PFSK-1 (cell line): ENCODE measurements around the gene BRCA2.

Experiments
- POLR2AphosphoS5 ChIP-seq: IDR thresholded peaks from 2 replicates; pipeline ENCODE4 v1.6.1; 2012; ENCODE audit warnings: low read depth, mild to moderate bottlenecking, control low read depth, low read length, moderate library complexity
- TF ChIP-seq, protein P1 (sequence below), 2 experiments: IDR thresholded peaks; 2 replicates each; pipeline versions ENCODE4 v1.6.1 to v1.8.0; 2011 to 2012; ENCODE audit warnings: low read depth in 2 of 2, low read length in 2 of 2, control low read depth in 1 of 2, inconsistent platforms in 1 of 2, mild to moderate bottlenecking in 1 of 2, moderate library complexity in 1 of 2; ENCODE audit not compliant: insufficient read depth in 1 of 2

DNA sequence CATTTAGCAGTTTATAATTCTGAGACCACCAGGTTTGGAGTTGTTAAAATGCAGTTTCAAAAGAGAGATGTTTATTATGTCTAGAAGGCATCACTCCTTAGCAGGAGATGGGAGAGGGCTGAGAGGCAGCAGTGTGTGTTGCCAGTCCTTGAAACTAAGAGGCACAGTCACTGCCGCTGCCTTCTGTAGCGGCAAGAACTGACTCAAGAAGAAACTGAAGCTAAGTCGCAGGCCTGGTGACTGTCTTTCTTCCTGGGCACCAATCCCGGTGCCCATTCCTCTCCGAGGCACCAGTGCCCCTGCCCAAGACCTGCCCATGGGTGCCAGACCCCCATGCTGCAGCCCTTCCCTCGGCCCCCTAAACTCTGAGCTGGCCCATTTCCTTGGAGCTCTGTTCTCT lies 92.5 kb downstream of the BRCA2 start:
- no peak for TF ChIP-seq POLR2AphosphoS5
- TF ChIP-seq, protein P1, sequence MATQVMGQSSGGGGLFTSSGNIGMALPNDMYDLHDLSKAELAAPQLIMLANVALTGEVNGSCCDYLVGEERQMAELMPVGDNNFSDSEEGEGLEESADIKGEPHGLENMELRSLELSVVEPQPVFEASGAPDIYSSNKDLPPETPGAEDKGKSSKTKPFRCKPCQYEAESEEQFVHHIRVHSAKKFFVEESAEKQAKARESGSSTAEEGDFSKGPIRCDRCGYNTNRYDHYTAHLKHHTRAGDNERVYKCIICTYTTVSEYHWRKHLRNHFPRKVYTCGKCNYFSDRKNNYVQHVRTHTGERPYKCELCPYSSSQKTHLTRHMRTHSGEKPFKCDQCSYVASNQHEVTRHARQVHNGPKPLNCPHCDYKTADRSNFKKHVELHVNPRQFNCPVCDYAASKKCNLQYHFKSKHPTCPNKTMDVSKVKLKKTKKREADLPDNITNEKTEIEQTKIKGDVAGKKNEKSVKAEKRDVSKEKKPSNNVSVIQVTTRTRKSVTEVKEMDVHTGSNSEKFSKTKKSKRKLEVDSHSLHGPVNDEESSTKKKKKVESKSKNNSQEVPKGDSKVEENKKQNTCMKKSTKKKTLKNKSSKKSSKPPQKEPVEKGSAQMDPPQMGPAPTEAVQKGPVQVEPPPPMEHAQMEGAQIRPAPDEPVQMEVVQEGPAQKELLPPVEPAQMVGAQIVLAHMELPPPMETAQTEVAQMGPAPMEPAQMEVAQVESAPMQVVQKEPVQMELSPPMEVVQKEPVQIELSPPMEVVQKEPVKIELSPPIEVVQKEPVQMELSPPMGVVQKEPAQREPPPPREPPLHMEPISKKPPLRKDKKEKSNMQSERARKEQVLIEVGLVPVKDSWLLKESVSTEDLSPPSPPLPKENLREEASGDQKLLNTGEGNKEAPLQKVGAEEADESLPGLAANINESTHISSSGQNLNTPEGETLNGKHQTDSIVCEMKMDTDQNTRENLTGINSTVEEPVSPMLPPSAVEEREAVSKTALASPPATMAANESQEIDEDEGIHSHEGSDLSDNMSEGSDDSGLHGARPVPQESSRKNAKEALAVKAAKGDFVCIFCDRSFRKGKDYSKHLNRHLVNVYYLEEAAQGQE (IDR thresholded peaks at IDR 0.05; ENCODE audit: insufficient read depth in 1 of 2, low read depth in 2 of 2, low read length in 2 of 2) = no peak
